Uterine smooth muscle cell (primary cell): ENCODE data around the gene NAA16. TPM values are rescaled to one million over a fixed set of nuclear protein-coding genes. Genes with fewer than 3 reads are reported as not detected.

ENCODE experiments used
- total RNA-seq: library from RNA; depleted of rRNA; stranded (reverse); fragments of >200 nt; gene quantifications from 2 replicates; pipeline ENCODE4 v1.2.3, GENCODE V29; 2014

The NAA16 gene
- total RNA-seq = 14.6 and 15.5 TPM in 2 replicates

DNA sequence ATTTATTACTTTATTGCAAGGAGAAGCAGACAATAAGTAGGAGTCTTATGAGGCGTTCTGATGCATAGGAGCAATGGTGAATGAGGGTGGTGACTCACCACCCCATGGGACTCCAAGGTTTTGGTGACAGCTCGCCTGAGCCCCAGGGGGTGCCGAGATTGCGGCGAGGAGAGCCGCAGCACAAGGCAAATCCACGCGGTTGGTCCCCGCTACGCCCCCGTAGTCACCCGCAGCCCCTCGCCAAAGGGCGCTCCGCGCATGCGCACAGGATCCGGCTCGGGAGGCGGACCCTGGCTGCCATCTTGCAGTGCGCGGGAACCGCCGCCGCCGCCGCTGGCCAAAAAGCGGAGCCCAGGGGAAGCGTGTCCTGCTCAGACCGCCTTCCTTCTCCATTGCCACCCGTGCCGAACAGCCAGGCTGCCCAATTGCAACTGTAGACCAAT lies at the start of gene NAA16:
TSS of gene NAA16 (plus strand) at position 305 of the 443 bp plus-strand sequence. CDS start 262 bp downstream, outside the sequence.

DNA sequence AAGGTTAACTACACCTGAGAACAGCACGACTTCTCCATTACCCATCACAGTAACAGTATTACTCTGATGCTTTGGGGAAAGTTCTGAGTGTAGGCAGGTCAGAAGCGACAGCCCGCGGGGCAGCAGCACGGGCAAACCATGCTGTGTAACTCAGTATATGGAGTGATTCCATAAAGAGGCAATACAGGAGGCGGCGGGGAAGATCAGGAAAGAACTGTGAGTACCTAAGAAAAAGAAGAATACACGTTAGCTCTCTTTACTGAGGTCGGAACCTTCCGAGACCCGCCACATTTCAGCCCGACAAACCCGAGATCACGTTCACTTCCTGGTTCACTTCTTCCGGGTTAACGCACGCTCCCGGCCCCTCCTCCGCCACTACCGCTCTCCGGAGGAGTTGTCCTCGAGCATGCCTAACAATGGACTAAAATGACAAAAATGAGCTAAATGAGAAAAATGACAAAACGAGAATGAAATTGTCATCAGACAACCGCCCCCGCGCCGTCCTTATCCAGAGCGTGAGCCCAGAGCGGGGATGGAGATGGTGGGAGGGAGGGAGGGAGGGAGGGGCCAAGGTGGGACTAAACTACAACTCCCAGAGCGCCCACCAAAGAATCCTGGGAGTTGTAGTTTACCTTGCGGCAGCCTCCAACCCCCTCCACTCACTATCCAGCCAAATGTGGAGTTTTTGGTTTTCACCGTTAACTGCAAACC lies 47.7 kb upstream of the NAA16 start, which contains the start of gene MTRF1:
TSS of gene MTRF1 (minus strand) at position 316 of the 711 bp plus-strand sequence. CDS start 2,669 bp downstream, outside the sequence.

Other genes with a start within 250 kb of the NAA16 start
- 13.8 and 15.2 TPM in 2 replicates for gene WBP4, start 249.8 kb upstream of the NAA16 start, total RNA-seq
- gene KBTBD6, start 178.5 kb upstream of the NAA16 start, total RNA-seq = 9.5 and 10.8 TPM in 2 replicates
- gene KBTBD7, start 116.7 kb upstream of the NAA16 start, total RNA-seq = 3.6 and 3.7 TPM in 2 replicates
- 13.5 TPM in 2 replicates for gene MTRF1, start 47.7 kb upstream of the NAA16 start, total RNA-seq
- 17.0 and 49.4 TPM in 2 replicates for gene RGCC, start 146.3 kb downstream of the NAA16 start, total RNA-seq